ENCODE measurements around the gene CCDC3.
"Not testable (repeated sequence)": the region's sequence is repeated elsewhere in the genome, so short reads cannot be mapped to it uniquely, and the experiment has no call there.

CCDC3 gene

GRCh38 chr10:12876266-12876665, 125.2 kb downstream of the CCDC3 start:
- no peak for DNase-seq

- DNase-seq = no peak
Observed at GRCh38 chr10:12875100-12875499, 126.4 kb downstream of the CCDC3 start.

- DNase-seq = no peak
Observed at GRCh38 chr10:12874501-12874900, 127.0 kb downstream of the CCDC3 start.

- no peak for DNase-seq
Observed at GRCh38 chr10:12873172-12873571, 128.3 kb downstream of the CCDC3 start.

- no peak for DNase-seq
Observed at GRCh38 chr10:12872577-12872976, 128.9 kb downstream of the CCDC3 start.

GRCh38 chr10:12869427-12869826, 132.1 kb downstream of the CCDC3 start:
- no peak for DNase-seq

- no peak for DNase-seq
Observed at GRCh38 chr10:12868229-12868628, 133.3 kb downstream of the CCDC3 start.

GRCh38 chr10:12865515-12865914, 136.0 kb downstream of the CCDC3 start:
- not testable (repeated sequence) for DNase-seq

GRCh38 chr10:12862459-12862858, 139.1 kb downstream of the CCDC3 start:
- DNase-seq = no peak

GRCh38 chr10:12854988-12855387, 146.5 kb downstream of the CCDC3 start:
- DNase-seq = no peak

GRCh38 chr10:12852687-12853086, 148.8 kb downstream of the CCDC3 start:
- DNase-seq = no peak

- DNase-seq = no peak
Observed at GRCh38 chr10:12849319-12850181, 152.0 kb downstream of the CCDC3 start.

- DNase-seq = no peak
Observed at GRCh38 chr10:12848439-12849173, 152.9 kb downstream of the CCDC3 start.

- DNase-seq = no peak
Observed at GRCh38 chr10:12847361-12847975, 154.0 kb downstream of the CCDC3 start.

- DNase-seq = no peak
Observed at GRCh38 chr10:12846718-12847117, 154.8 kb downstream of the CCDC3 start.

Measured in GOT3 (cell line).